GM19351 (cell line): ENCODE data around the gene RFTN1.

ENCODE experiments used
- ATAC-seq: cut with Tn5 transposase; IDR thresholded peaks from one replicate; pipeline ENCODE4 v1.9.1; 2021; ENCODE audit warnings: mild to moderate bottlenecking, moderate library complexity; ENCODE audit not compliant: unreplicated experiment

Gene RFTN1

GRCh38 chr3:16335772-16336645 is 177.5 kb downstream of the RFTN1 start:
- ATAC-seq = no peak

GRCh38 chr3:16335333-16335732 is 178.2 kb downstream of the RFTN1 start:
- no peak for ATAC-seq

GRCh38 chr3:16334909-16335308 is 178.6 kb downstream of the RFTN1 start:
- ATAC-seq = no peak

GRCh38 chr3:16332904-16333426 is 180.5 kb downstream of the RFTN1 start:
- ATAC-seq = no peak

- no peak for ATAC-seq
Measured at GRCh38 chr3:16331319-16331883, 182.1 kb downstream of the RFTN1 start.

GRCh38 chr3:16330351-16330750 is 183.1 kb downstream of the RFTN1 start:
- ATAC-seq = no peak

- no peak for ATAC-seq
Measured at GRCh38 chr3:16329826-16330129, 183.7 kb downstream of the RFTN1 start.

GRCh38 chr3:16329036-16329825 is 184.3 kb downstream of the RFTN1 start:
- ATAC-seq = no peak

- ATAC-seq = no peak
Measured at GRCh38 chr3:16328124-16328523, 185.4 kb downstream of the RFTN1 start.

GRCh38 chr3:16326724-16327349 is 186.7 kb downstream of the RFTN1 start:
- ATAC-seq = no peak

- ATAC-seq = no peak
Measured at GRCh38 chr3:16325850-16326249, 187.6 kb downstream of the RFTN1 start.

- no peak for ATAC-seq
Measured at GRCh38 chr3:16323737-16324136, 189.8 kb downstream of the RFTN1 start.

- no peak for ATAC-seq
Measured at GRCh38 chr3:16322189-16322588, 191.3 kb downstream of the RFTN1 start.

- no peak for ATAC-seq
Measured at GRCh38 chr3:16320711-16321110, 192.8 kb downstream of the RFTN1 start.

GRCh38 chr3:16319723-16320122 is 193.8 kb downstream of the RFTN1 start:
- no peak for ATAC-seq

GRCh38 chr3:16319307-16319706 is 194.2 kb downstream of the RFTN1 start:
- no peak for ATAC-seq

- ATAC-seq = no peak
Measured at GRCh38 chr3:16318176-16318575, 195.3 kb downstream of the RFTN1 start.

GRCh38 chr3:16317561-16317945 is 195.9 kb downstream of the RFTN1 start:
- no peak for ATAC-seq

GRCh38 chr3:16316847-16317560 is 196.5 kb downstream of the RFTN1 start:
- ATAC-seq = no peak

- ATAC-seq = no peak
Measured at GRCh38 chr3:16316396-16316795, 197.1 kb downstream of the RFTN1 start.

GRCh38 chr3:16315623-16316022 is 197.9 kb downstream of the RFTN1 start:
- ATAC-seq = no peak
